ENCODE data around the gene ENPEP.

DNA sequence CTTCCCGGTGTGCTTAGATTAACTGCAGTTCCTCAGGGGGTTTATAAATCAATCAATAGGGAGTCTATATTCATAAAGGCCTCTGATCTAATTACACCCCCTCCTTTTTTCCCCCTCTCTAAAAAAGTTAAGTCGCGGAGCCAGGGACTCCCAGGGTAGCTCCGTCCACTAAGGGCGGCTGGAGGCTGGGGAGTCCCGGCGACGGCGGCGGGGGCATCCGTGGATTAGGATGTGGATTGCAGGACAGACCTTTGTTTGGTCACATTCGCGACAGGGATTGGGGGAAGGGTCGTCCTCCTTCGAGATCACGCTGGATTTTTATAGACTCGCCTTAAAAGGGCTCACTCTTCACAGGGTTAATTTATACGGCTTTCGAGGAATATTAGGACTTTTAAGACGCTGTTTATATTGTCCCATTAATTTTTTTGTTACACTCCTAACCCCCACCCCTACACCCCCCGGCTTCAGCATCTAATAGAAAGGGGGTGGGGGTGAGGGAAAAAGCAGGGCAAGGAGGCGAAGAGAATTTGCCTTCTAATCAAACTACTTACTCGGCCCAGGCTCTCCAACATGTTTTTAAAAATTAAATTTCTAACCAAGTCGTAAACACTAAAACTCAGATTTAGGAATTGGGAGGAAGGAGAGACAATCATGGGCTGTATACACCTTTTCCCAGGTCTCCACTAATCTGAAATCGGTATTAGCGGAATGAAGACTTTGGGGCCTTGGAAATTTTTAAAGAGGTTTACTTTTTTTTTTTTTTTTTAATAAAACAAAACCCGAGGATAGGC, 138.4 kb downstream of the ENPEP start:
- no peak for TF ChIP-seq EZH2 (IDR thresholded peaks at IDR 0.05; ENCODE audit: borderline replicate concordance)
- TF ChIP-seq, protein P1, sequence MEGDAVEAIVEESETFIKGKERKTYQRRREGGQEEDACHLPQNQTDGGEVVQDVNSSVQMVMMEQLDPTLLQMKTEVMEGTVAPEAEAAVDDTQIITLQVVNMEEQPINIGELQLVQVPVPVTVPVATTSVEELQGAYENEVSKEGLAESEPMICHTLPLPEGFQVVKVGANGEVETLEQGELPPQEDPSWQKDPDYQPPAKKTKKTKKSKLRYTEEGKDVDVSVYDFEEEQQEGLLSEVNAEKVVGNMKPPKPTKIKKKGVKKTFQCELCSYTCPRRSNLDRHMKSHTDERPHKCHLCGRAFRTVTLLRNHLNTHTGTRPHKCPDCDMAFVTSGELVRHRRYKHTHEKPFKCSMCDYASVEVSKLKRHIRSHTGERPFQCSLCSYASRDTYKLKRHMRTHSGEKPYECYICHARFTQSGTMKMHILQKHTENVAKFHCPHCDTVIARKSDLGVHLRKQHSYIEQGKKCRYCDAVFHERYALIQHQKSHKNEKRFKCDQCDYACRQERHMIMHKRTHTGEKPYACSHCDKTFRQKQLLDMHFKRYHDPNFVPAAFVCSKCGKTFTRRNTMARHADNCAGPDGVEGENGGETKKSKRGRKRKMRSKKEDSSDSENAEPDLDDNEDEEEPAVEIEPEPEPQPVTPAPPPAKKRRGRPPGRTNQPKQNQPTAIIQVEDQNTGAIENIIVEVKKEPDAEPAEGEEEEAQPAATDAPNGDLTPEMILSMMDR (IDR thresholded peaks at IDR 0.05; ENCODE audit: poor library complexity), result no peak

Measured in hepatocyte (in vitro differentiated cells).